Lower leg skin (tissue), 3 donors: ENCODE data around the gene FA2H.

Experiments
- POLR2A ChIP-seq, 2 donors: fragments of 450-650 bp; IDR thresholded peaks; one replicate each; pipeline ENCODE4 v1.6.1; 2016 to 2017; ENCODE audit warnings: antibody characterized with exemption in 2 of 2, mild to moderate bottlenecking in 1 of 2, moderate library complexity in 1 of 2
- TF ChIP-seq, protein P1 (sequence below), 3 donors: fragments of 450-650 bp; IDR thresholded peaks; one replicate each; pipeline ENCODE4 v1.5.1; 2016; ENCODE audit warnings: antibody characterized with exemption in 3 of 3, mild to moderate bottlenecking in 3 of 3, moderate library complexity in 2 of 3

DNA sequence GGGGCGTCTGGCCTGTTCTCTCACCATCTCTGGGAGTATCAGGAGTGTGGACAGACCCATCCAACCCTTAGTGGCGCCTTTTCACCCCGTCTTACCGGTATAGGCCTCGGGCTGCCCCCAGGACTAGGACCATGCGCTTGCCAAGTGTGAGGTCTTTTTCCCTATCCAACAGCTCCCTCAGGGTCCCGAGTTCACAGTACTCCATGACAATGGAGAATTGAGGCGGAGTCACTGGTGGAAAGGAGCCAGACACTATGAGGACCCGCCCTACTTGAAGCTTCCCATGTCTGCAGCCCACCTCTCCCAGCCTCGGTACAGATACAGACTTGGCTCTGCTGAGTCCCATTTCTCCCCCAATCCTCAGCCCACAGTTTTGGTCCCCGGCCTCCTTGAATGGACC lies 92.1 kb downstream of the FA2H start:
- TF ChIP-seq, protein P1, sequence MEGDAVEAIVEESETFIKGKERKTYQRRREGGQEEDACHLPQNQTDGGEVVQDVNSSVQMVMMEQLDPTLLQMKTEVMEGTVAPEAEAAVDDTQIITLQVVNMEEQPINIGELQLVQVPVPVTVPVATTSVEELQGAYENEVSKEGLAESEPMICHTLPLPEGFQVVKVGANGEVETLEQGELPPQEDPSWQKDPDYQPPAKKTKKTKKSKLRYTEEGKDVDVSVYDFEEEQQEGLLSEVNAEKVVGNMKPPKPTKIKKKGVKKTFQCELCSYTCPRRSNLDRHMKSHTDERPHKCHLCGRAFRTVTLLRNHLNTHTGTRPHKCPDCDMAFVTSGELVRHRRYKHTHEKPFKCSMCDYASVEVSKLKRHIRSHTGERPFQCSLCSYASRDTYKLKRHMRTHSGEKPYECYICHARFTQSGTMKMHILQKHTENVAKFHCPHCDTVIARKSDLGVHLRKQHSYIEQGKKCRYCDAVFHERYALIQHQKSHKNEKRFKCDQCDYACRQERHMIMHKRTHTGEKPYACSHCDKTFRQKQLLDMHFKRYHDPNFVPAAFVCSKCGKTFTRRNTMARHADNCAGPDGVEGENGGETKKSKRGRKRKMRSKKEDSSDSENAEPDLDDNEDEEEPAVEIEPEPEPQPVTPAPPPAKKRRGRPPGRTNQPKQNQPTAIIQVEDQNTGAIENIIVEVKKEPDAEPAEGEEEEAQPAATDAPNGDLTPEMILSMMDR (IDR thresholded peaks at IDR 0.05): no peak
- no peak for TF ChIP-seq POLR2A (IDR thresholded peaks at IDR 0.05)
